HFF-Myc (cell line): ENCODE results near the gene TARM1.

Source experiments
- DNase-seq: peaks from one replicate; pipeline ENCODE4 v3.0.0-alpha.2; 2011; ENCODE audit warnings: low read depth; ENCODE audit errors: extremely low read depth
- H3K4me3 ChIP-seq: replicated peaks from 2 replicates; pipeline ENCODE4 v1.5.1; 2011; ENCODE audit warnings: low read depth, mild to moderate bottlenecking, control low read depth, low read length
- TF ChIP-seq, protein P1 (sequence below): IDR thresholded peaks from 2 replicates; pipeline ENCODE4 v1.5.1; 2012; ENCODE audit warnings: mild to moderate bottlenecking, low read depth, low read length, control low read depth; ENCODE audit errors: missing control alignments

The TARM1 gene

GRCh38 chr19:54084410-54084809, 3.2 kb upstream of the TARM1 start:
- no peak for DNase-seq
- TF ChIP-seq, protein P1, sequence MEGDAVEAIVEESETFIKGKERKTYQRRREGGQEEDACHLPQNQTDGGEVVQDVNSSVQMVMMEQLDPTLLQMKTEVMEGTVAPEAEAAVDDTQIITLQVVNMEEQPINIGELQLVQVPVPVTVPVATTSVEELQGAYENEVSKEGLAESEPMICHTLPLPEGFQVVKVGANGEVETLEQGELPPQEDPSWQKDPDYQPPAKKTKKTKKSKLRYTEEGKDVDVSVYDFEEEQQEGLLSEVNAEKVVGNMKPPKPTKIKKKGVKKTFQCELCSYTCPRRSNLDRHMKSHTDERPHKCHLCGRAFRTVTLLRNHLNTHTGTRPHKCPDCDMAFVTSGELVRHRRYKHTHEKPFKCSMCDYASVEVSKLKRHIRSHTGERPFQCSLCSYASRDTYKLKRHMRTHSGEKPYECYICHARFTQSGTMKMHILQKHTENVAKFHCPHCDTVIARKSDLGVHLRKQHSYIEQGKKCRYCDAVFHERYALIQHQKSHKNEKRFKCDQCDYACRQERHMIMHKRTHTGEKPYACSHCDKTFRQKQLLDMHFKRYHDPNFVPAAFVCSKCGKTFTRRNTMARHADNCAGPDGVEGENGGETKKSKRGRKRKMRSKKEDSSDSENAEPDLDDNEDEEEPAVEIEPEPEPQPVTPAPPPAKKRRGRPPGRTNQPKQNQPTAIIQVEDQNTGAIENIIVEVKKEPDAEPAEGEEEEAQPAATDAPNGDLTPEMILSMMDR: no peak
- no peak overlapping the region for H3K4me3 ChIP-seq

DNA sequence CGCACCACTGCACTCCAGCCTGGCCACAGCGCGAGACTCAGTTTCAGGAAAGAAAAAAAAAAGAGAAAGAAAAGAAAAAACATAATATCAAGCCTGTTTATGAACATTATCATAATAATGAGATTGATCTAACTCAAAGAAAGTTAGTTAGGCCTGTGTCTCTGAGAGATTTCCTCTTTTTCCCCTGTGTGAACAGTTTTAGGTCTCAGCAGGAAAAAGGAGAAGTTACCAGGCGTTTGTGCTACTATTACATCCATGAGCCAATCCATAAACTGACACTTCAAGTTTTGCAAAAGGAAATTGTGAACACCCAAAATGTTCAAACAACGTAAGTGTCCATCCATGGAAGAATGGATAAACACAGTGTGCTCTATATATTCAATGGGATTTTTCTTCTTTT, 3.8 kb downstream of the TARM1 start:
- TF ChIP-seq, protein P1: no peak
- H3K4me3 ChIP-seq: no peak overlapping the region
- DNase-seq: no peak

- DNase-seq: no peak
- TF ChIP-seq, protein P1: no peak
- no peak overlapping the region for H3K4me3 ChIP-seq
These were observed 6.3 kb downstream of the TARM1 start for GRCh38 chr19:54074851-54075250.

GRCh38 chr19:54073829-54074228, 7.3 kb downstream of the TARM1 start:
- TF ChIP-seq, protein P1: no peak
- DNase-seq: no peak
- H3K4me3 ChIP-seq: no peak overlapping the region

DNA sequence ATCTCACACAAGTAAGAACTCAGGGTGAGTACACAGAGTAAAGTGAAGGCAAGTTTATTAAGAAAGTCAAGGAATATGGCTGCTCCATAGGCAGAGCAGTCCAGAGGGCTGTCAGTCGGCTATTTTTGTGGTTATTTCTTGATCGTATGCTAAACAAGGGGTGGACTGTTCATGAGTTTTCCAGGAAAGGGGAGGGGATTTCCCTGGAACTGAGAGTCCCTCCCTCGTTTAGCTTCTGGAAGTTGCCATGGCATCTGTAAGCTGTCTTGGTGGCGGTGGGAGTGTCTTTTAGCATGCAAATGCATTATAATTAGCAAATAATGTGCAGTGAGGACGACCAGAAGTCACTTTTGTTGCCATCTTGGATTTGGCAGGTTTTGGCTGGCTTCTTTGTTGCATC, 11.7 kb downstream of the TARM1 start:
- TF ChIP-seq, protein P1: no peak
- H3K4me3 ChIP-seq: no peak overlapping the region
- no peak for DNase-seq

GRCh38 chr19:54063350-54064116, 17.6 kb downstream of the TARM1 start, which contains the start of gene VSTM1:
TSS of gene VSTM1 (minus strand) at chr19:54063897. CDS start at chr19:54063777, 120 bp downstream.
- DNase-seq: no peak
- H3K4me3 ChIP-seq: no peak within 1 kb of the TSS

More at GRCh38 chr19:54063350-54064116, 17.6 kb downstream of the TARM1 start, which contains the start of gene VSTM1:
- TF ChIP-seq, protein P1: no peak
